ENCODE measurements around the gene RAB3C. TPM values are rescaled to one million over a fixed set of nuclear protein-coding genes. Genes with fewer than 3 reads are reported as not detected.

Gene RAB3C
- polyA plus RNA-seq, 1 experiment, result not detected

DNA sequence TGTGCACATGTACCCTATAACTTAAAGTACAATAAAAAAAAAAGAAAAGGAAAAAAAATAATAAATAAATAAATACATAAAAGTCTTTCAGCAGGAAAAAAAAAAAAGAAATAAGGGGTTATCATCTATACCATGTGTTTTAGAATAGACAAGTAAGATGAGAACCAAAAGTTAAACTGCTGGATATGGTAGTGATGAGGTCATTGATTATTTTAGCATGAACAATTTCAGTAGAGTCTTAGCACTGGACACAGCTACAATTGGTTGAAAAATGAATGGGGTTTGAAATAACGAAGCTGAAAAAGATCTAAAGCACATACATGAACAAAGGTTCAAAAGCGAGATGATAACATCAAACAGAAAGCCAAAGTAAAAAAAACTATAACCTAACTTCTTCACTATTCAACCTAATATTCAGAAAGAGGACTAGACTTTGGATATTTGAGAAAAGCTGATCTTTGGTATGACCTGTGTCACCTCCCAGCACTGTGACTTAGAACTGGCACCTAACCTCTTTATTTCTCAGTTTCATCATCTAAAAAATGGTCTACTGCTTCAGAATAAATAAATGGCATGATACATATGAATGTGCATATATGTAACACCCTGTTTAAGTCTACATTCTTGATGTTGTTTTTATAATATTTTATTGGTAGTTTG, 133.3 kb downstream of the RAB3C start:
- H3K27ac ChIP-seq (ENCODE audit: low read depth, low read length), result no peak overlapping the region
- H3K27me3 ChIP-seq (ENCODE audit: control insufficient read depth, insufficient read depth, low read length), result no peaks in the 10 kb centered on the region
- ChIA-PET POLR2A (no interaction called here), CTCF (no interaction called here)
- DNase-seq (ENCODE audit: low read depth, low spot score), result no peak
- no peak overlapping the region for H3K4me3 ChIP-seq (ENCODE audit: low read depth, low read length)
- TF ChIP-seq, protein P1, sequence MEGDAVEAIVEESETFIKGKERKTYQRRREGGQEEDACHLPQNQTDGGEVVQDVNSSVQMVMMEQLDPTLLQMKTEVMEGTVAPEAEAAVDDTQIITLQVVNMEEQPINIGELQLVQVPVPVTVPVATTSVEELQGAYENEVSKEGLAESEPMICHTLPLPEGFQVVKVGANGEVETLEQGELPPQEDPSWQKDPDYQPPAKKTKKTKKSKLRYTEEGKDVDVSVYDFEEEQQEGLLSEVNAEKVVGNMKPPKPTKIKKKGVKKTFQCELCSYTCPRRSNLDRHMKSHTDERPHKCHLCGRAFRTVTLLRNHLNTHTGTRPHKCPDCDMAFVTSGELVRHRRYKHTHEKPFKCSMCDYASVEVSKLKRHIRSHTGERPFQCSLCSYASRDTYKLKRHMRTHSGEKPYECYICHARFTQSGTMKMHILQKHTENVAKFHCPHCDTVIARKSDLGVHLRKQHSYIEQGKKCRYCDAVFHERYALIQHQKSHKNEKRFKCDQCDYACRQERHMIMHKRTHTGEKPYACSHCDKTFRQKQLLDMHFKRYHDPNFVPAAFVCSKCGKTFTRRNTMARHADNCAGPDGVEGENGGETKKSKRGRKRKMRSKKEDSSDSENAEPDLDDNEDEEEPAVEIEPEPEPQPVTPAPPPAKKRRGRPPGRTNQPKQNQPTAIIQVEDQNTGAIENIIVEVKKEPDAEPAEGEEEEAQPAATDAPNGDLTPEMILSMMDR (IDR thresholded peaks at IDR 0.05; ENCODE audit: low read depth, low read length), result no peak
- H3K9me3 ChIP-seq (ENCODE audit: control insufficient read depth, insufficient read depth, low read length), result no peaks in the 10 kb centered on the region

DNA sequence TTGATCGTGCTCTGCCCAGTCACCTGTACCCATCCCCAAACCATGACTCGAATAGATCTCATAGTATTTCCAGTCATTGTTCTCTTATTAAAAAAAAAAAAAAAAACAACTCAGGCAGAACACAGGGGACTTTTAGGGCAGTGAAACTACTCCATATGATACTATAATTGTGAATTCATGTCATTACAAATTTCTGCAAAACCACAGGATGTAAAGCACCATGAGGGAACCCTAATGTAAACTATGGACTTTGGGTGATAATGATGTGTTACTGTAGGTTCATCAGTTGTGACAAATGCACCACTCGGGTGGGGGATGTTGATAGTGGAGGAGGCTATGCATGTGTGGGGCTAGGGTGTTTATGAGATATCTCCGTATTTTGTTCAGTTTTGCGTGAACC, 133.8 kb downstream of the RAB3C start:
- Histone ChIP-seq H3K9me3 (ENCODE audit: control insufficient read depth, insufficient read depth, low read length) (no peaks in the 10 kb centered on the region), H3K27me3 (ENCODE audit: control insufficient read depth, insufficient read depth, low read length) (no peaks in the 10 kb centered on the region), H3K27ac (ENCODE audit: low read depth, low read length) (no peak overlapping the region), H3K4me3 (ENCODE audit: low read depth, low read length) (no peak overlapping the region)
- ChIA-PET CTCF (no interaction called here), POLR2A (no interaction called here)
- no peak for DNase-seq (ENCODE audit: low read depth, low spot score)
- TF ChIP-seq, protein P1 (IDR thresholded peaks at IDR 0.05; ENCODE audit: low read depth, low read length), result no peak

DNA sequence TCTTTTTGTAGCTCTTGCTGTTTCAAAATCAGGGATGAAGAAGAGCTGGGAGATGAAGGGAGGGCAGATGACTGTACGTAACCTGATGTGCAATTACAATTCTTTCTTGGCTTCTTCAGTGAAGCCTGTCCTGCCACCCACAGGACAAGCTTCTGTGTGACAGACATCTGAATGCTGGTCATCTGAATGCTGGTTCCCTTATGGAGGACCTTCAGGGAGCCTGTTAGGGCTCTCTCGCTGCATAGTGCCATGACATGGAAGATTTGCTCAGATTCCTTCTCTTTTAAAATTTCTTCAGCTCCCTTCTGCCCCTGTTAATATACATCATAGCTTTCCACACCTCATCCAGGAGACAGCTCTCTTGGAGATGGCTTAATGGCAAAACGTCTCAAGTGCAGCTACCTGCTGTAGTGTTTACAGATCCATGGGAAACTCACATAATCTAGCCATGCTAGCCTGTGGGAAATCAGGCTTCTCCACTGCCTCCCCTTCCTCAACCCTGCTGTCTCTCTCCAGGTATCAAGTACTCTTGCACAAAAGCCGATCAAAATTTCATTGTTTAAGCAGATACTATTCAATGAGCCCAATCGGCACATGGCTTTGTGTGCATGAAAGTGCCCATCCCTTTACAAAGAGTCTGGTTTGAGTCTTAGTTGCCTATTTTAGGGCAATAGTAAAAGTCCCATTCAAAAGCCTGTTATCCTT, 134.6 kb downstream of the RAB3C start:
- Histone ChIP-seq H3K4me3 (ENCODE audit: low read depth, low read length) (no peak overlapping the region), H3K9me3 (ENCODE audit: control insufficient read depth, insufficient read depth, low read length) (no peaks in the 10 kb centered on the region), H3K27ac (ENCODE audit: low read depth, low read length) (no peak overlapping the region), H3K27me3 (ENCODE audit: control insufficient read depth, insufficient read depth, low read length) (no peaks in the 10 kb centered on the region)
- DNase-seq (ENCODE audit: low read depth, low spot score), result no peak
- TF ChIP-seq, protein P1 (IDR thresholded peaks at IDR 0.05; ENCODE audit: low read depth, low read length), result no peak
- CTCF ChIA-PET, result no interaction called here
- POLR2A ChIA-PET, result no interaction called here

DNA sequence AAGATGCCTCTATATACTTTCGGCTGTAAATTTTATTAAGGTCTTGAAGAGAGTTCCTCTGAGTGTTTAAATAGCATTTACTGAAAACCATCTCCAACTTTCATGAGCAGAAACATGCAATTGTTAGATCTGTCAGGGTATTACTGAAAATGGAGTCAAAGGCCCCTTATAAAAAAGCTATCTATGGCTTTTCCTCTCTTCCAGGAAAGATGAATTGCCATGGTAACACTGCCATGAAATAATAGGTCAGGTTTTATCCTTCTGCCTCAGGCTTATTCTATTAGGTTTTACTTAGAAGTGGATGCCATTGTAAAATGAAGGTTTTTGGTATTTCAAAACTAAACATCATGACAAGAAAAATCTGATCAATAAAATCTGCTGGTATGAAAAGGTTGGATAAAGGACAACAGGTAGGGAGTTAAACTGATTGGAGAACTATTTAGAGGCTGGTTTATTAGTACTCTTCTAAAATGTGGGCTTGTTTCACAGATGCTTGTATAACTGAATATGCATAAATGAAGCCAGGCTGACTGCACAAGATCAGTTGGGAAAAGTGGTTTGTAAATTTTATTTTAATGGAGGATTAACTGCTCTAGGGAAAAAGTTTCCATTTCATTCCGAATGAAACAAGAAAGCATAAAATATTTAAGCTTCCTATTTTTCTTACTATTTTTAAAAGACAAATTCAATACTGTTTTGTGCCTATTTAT, 135.5 kb downstream of the RAB3C start:
- no peak overlapping the region for H3K4me3 ChIP-seq (ENCODE audit: low read depth, low read length)
- TF ChIP-seq, protein P1 (IDR thresholded peaks at IDR 0.05; ENCODE audit: low read depth, low read length), result no peak
- POLR2A ChIA-PET, result no interaction called here
- no peaks in the 10 kb centered on the region for H3K9me3 ChIP-seq (ENCODE audit: control insufficient read depth, insufficient read depth, low read length)
- no peak for DNase-seq (ENCODE audit: low read depth, low spot score)
- no peaks in the 10 kb centered on the region for H3K27me3 ChIP-seq (ENCODE audit: control insufficient read depth, insufficient read depth, low read length)
- H3K27ac ChIP-seq (ENCODE audit: low read depth, low read length), result no peak overlapping the region
- CTCF ChIA-PET, result no interaction called here

DNA sequence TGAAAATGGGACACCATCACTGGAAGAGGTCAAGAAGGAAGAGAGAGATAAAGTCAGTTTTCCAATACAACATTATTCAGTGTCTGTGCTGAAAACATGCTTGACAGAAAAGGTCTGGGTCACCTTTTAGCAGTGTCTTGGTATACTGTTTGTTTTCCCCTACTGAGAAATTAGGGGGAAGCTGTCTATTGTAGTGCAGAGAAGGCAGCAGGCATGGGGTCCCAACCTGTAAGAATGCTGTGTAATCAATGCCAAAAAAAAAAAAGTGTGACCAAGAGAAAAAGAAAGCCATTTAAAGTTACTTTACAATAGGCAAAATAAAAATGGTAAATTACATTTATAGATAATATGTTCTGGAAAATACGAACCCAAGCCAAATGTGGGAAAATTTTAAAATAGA, 139.3 kb downstream of the RAB3C start:
- Histone ChIP-seq H3K27ac (ENCODE audit: low read depth, low read length) (no peak overlapping the region), H3K9me3 (ENCODE audit: control insufficient read depth, insufficient read depth, low read length) (no peaks in the 10 kb centered on the region), H3K27me3 (ENCODE audit: control insufficient read depth, insufficient read depth, low read length) (no peaks in the 10 kb centered on the region), H3K4me3 (ENCODE audit: low read depth, low read length) (no peak overlapping the region)
- POLR2A ChIA-PET, result no interaction called here
- CTCF ChIA-PET, result no interaction called here
- no peak for DNase-seq (ENCODE audit: low read depth, low spot score)
- TF ChIP-seq, protein P1 (IDR thresholded peaks at IDR 0.05; ENCODE audit: low read depth, low read length), result no peak
